H9 (cell line): ENCODE measurements around the gene ZNF70. TPM values are rescaled to one million over a fixed set of nuclear protein-coding genes. Genes with fewer than 3 reads are reported as not detected.

Experiments
- DNase-seq: peaks from one replicate; pipeline ENCODE4 v3.0.0-alpha.2; 2017
- H2AFZ ChIP-seq: one replicate; pipeline ENCODE4 v1.6.1; 2013; ENCODE audit warnings: mild to moderate bottlenecking, low read length, control low read depth, moderate library complexity
- H2AK5ac ChIP-seq: 2 replicates; pipeline ENCODE4 v1.6.1; 2013; ENCODE audit warnings: low read length, control low read depth, mixed read lengths; ENCODE audit not compliant: insufficient read length
- H2BK120ac ChIP-seq: one replicate; pipeline ENCODE4 v1.6.1; 2013; ENCODE audit warnings: low read depth, mild to moderate bottlenecking, low read length, control low read depth, inconsistent platforms; ENCODE audit not compliant: poor library complexity, severe bottlenecking
- H2BK12ac ChIP-seq: 2 replicates; pipeline ENCODE4 v1.6.1; 2013; ENCODE audit warnings: low read length, control low read depth, mixed read lengths, low read depth; ENCODE audit not compliant: insufficient read length
- H2BK15ac ChIP-seq: 2 replicates; pipeline ENCODE4 v1.6.1; 2013; ENCODE audit warnings: low read depth, low read length, control low read depth
- H2BK20ac ChIP-seq: one replicate; pipeline ENCODE4 v1.6.1; 2013; ENCODE audit warnings: low read depth, mild to moderate bottlenecking, low read length, control low read depth, inconsistent platforms; ENCODE audit not compliant: poor library complexity, severe bottlenecking
- H2BK5ac ChIP-seq: 2 replicates; pipeline ENCODE4 v1.6.1; 2013; ENCODE audit warnings: low read length, control low read depth, mixed read lengths; ENCODE audit not compliant: insufficient read length
- H3K14ac ChIP-seq: 2 replicates; pipeline ENCODE4 v1.6.1; 2013; ENCODE audit warnings: low read length, control low read depth; ENCODE audit not compliant: insufficient read depth
- H3K18ac ChIP-seq: 2 replicates; pipeline ENCODE4 v1.6.1; 2013; ENCODE audit warnings: low read depth, mild to moderate bottlenecking, mixed read lengths, low read length, control low read depth; ENCODE audit not compliant: insufficient read length
- H3K23ac ChIP-seq: 2 replicates; pipeline ENCODE4 v1.6.1; 2013; ENCODE audit warnings: low read length, control low read depth, mixed read lengths, low read depth; ENCODE audit not compliant: insufficient read length
- H3K23me2 ChIP-seq: 2 replicates; pipeline ENCODE4 v1.6.1; 2013; ENCODE audit warnings: low read depth, mild to moderate bottlenecking, mixed read lengths, low read length, control low read depth; ENCODE audit not compliant: insufficient read length, poor library complexity, severe bottlenecking
- H3K27ac ChIP-seq: 2 replicates; pipeline ENCODE4 v1.5.1; 2013; ENCODE audit warnings: low read length, control low read depth, mixed read lengths, low read depth; ENCODE audit not compliant: insufficient read length
- H3K27me3 ChIP-seq: 2 replicates; pipeline ENCODE4 v1.6.1; 2013; ENCODE audit warnings: low read length, control low read depth, inconsistent platforms; ENCODE audit not compliant: insufficient read depth
- H3K4ac ChIP-seq: 2 replicates; pipeline ENCODE4 v1.6.1; 2013; ENCODE audit warnings: low read depth, mild to moderate bottlenecking, control low read depth, inconsistent platforms, low read length, moderate library complexity
- H3K4me1 ChIP-seq: 2 replicates; pipeline ENCODE4 v1.6.1; 2013; ENCODE audit warnings: low read length, control low read depth, inconsistent platforms; ENCODE audit not compliant: insufficient read depth
- H3K4me2 ChIP-seq: 2 replicates; pipeline ENCODE4 v1.6.1; 2013; ENCODE audit warnings: low read length, control low read depth, mixed read lengths; ENCODE audit not compliant: insufficient read length, insufficient read depth
- H3K56ac ChIP-seq: 2 replicates; pipeline ENCODE4 v1.6.1; 2013; ENCODE audit warnings: low read depth, mild to moderate bottlenecking, mixed read lengths, low read length, control low read depth; ENCODE audit not compliant: insufficient read length
- H3K79me1 ChIP-seq: 2 replicates; pipeline ENCODE4 v1.6.1; 2013; ENCODE audit warnings: low read depth, mild to moderate bottlenecking, moderate library complexity, low read length, control low read depth, inconsistent platforms; ENCODE audit not compliant: insufficient read depth, poor library complexity, severe bottlenecking
- H3K79me2 ChIP-seq: 2 replicates; pipeline ENCODE4 v1.6.1; 2013; ENCODE audit warnings: low read length, control low read depth, inconsistent platforms; ENCODE audit not compliant: insufficient read depth
- H3K9ac ChIP-seq: 2 replicates; pipeline ENCODE4 v1.6.1; 2013; ENCODE audit warnings: low read length, control low read depth, mixed read lengths; ENCODE audit not compliant: insufficient read length; ENCODE audit errors: extremely low read depth
- H3K9me3 ChIP-seq: one replicate; pipeline ENCODE4 v1.6.1; 2013; ENCODE audit warnings: low read depth, low read length, inconsistent platforms; ENCODE audit not compliant: control insufficient read depth
- H3T11ph ChIP-seq: one replicate; pipeline ENCODE4 v1.6.1; 2013; ENCODE audit warnings: mild to moderate bottlenecking, low read length, control low read depth, inconsistent platforms
- H4K20me1 ChIP-seq: one replicate; pipeline ENCODE4 v1.6.1; 2013; ENCODE audit not compliant: control insufficient read depth, insufficient read length, insufficient read depth
- H4K5ac ChIP-seq: 2 replicates; pipeline ENCODE4 v1.6.1; 2013; ENCODE audit warnings: low read depth, mild to moderate bottlenecking, mixed read lengths, low read length, control low read depth; ENCODE audit not compliant: insufficient read length
- H4K8ac ChIP-seq: replicated peaks from 2 replicates; pipeline ENCODE4 v1.6.1; 2013; ENCODE audit warnings: low read length, control low read depth, mixed read lengths, low read depth; ENCODE audit not compliant: insufficient read length
- H4K91ac ChIP-seq: 2 replicates; pipeline ENCODE4 v1.6.1; 2013; ENCODE audit warnings: low read depth, mild to moderate bottlenecking, moderate library complexity, mixed read lengths, low read length, control low read depth; ENCODE audit not compliant: insufficient read length
- H3K27ac Mint-ChIP-seq, 3 experiments: 2 replicates in 2 of 3; 3 replicates in 1 of 3; pipeline ENCODE4 v1.8.0; 2020 to 2021; ENCODE audit warnings: mixed read lengths in 3 of 3, mild to moderate bottlenecking in 1 of 3, moderate library complexity in 1 of 3
- H3K27me3 Mint-ChIP-seq: 2 replicates; pipeline ENCODE4 v1.8.0; 2021; ENCODE audit warnings: low read depth, mild to moderate bottlenecking, moderate library complexity, mixed read lengths
- H3K36me3 Mint-ChIP-seq, 3 experiments: 2 replicates in 2 of 3; 3 replicates in 1 of 3; pipeline ENCODE4 v1.8.0; 2020 to 2021; ENCODE audit warnings: low read depth in 3 of 3, mixed read lengths in 3 of 3; ENCODE audit not compliant: insufficient read depth in 1 of 3
- H3K4me1 Mint-ChIP-seq, 2 experiments: 2 replicates each; pipeline ENCODE4 v1.8.0; 2020; ENCODE audit warnings: mixed read lengths in 2 of 2
- H3K4me3 Mint-ChIP-seq, 2 experiments: 2 replicates in 1 of 2; 3 replicates in 1 of 2; pipeline ENCODE4 v1.8.0; 2020 to 2021; ENCODE audit warnings: mild to moderate bottlenecking in 2 of 2, mixed read lengths in 2 of 2, moderate library complexity in 1 of 2
- H3K9me3 Mint-ChIP-seq, 2 experiments: 2 replicates in 1 of 2; 3 replicates in 1 of 2; pipeline ENCODE4 v1.8.0; 2020; ENCODE audit warnings: mild to moderate bottlenecking in 2 of 2, mixed read lengths in 2 of 2, moderate library complexity in 1 of 2
- CTCF ChIP-seq: fragments of 200-600 bp; sonication (generic); conservative IDR thresholded peaks from 3 replicates; pipeline ENCODE4 v1.8.0; 2021; ENCODE audit warnings: antibody characterized with exemption, mild to moderate bottlenecking
- WGBS: extraction: QIAGEN DNeasy Blood & Tissue Kit; methylation state at CpG from one replicate; pipeline ENCODE4 v1.1.7; 2013; ENCODE audit warnings: missing lambda C conversion rate, low lambda C conversion rate, mixed read lengths; ENCODE audit not compliant: insufficient read length; ENCODE audit errors: extremely low coverage; 5-methylcytosine and 5-hydroxymethylcytosine counted together
- total RNA-seq: library from RNA; stranded (reverse); gene quantifications from 2 replicates; pipeline ENCODE4 v1.2.1, GENCODE V29; 2021

ZNF70 gene
- total RNA-seq, 1 experiment from 2014 or later, result 3.5 TPM

GRCh38 chr22:23756891-23757290, 6.0 kb upstream of the ZNF70 start:
- no peak overlapping the region for H3K56ac ChIP-seq
- H4K20me1 ChIP-seq, result no peaks in the 10 kb centered on the region
- TF ChIP-seq CTCF, result no peak
- no peak overlapping the region for H4K91ac ChIP-seq
- H2AK5ac ChIP-seq, result no peak overlapping the region
- no peak overlapping the region for H3K4me2 ChIP-seq
- H3K4me3 Mint-ChIP-seq, result no peak overlapping the region; a peak in 1 of 5 replicates
- no peak overlapping the region for H2AFZ ChIP-seq
- H3K27ac Mint-ChIP-seq, result peak overlapping the region in 2 of 3 experiments; percentile 18 to 71; a peak in 2 of 7 replicates
- H3K79me1 ChIP-seq, result no peaks in the 10 kb centered on the region
- no peak overlapping the region for H4K5ac ChIP-seq
- H4K8ac ChIP-seq, result no peak overlapping the region
- no peaks in the 10 kb centered on the region for H3K23me2 ChIP-seq
- peaks cover 6 to 31% of the 10 kb centered on the region in 2 experiments for H3K4me1 Mint-ChIP-seq
- no peak overlapping the region for H2BK15ac ChIP-seq
- H3K14ac ChIP-seq, result no peak overlapping the region
- H3K4ac ChIP-seq, result no peak overlapping the region
- peaks cover 24% of the 10 kb centered on the region for H3K27me3 Mint-ChIP-seq
- no peaks in the 10 kb centered on the region for H3K27me3 ChIP-seq
- no peaks in the 10 kb centered on the region for H3K9me3 ChIP-seq
- no peaks in the 10 kb centered on the region for H3K79me2 ChIP-seq
- no peaks in the 10 kb centered on the region for H3K36me3 Mint-ChIP-seq
- H3K4me1 ChIP-seq, result no peaks in the 10 kb centered on the region; the same call in 1 of the 2 replicates
- no peak for DNase-seq
- no peaks in the 10 kb centered on the region; a peak in 1 of 5 replicates for H3K9me3 Mint-ChIP-seq
- no peak overlapping the region for H3T11ph ChIP-seq
- H2BK5ac ChIP-seq, result no peak overlapping the region
- H2BK12ac ChIP-seq, result no peak overlapping the region
- no CpG with 5 or more reads among the region's 4 CpGs for WGBS
- H2BK20ac ChIP-seq, result no peak overlapping the region
- no peak overlapping the region for H3K9ac ChIP-seq
- no peak overlapping the region for H3K18ac ChIP-seq
- no peak overlapping the region for H2BK120ac ChIP-seq
- no peak overlapping the region for H3K27ac ChIP-seq
- no peak overlapping the region for H3K23ac ChIP-seq
